Chondrocyte (in vitro differentiated cells): Measurements from ENCODE around the gene NHSL2. TPM values are rescaled to one million over a fixed set of nuclear protein-coding genes. Genes with fewer than 3 reads are reported as not detected.
"Not testable (repeated sequence)": the region's sequence is repeated elsewhere in the genome, so short reads cannot be mapped to it uniquely, and the experiment has no call there.

Source experiments
- DNase-seq: peaks from one replicate; pipeline ENCODE4 v3.0.0; 2021; ENCODE audit warnings: mixed read lengths, low spot score
- H3K27ac Mint-ChIP-seq: one replicate; pipeline ENCODE4 v1.8.0; 2021; ENCODE audit warnings: mild to moderate bottlenecking, moderate library complexity, mixed read lengths; ENCODE audit not compliant: unreplicated experiment
- H3K27me3 Mint-ChIP-seq: 2 replicates; pipeline ENCODE4 v1.8.0; 2021; ENCODE audit warnings: low read depth, mixed read lengths
- H3K36me3 Mint-ChIP-seq: 2 replicates; pipeline ENCODE4 v1.8.0; 2021; ENCODE audit warnings: low read depth, mixed read lengths
- H3K4me1 Mint-ChIP-seq: 2 replicates; pipeline ENCODE4 v1.8.0; 2021; ENCODE audit warnings: low read depth, mild to moderate bottlenecking, mixed read lengths
- H3K4me3 Mint-ChIP-seq: one replicate; pipeline ENCODE4 v1.8.0; 2021; ENCODE audit warnings: mild to moderate bottlenecking, moderate library complexity, mixed read lengths; ENCODE audit not compliant: unreplicated experiment
- H3K9me3 Mint-ChIP-seq: 2 replicates; pipeline ENCODE4 v1.8.0; 2021; ENCODE audit warnings: low read depth, mixed read lengths
- total RNA-seq: library from RNA; stranded (reverse); gene quantifications from 3 replicates; pipeline ENCODE4 v1.2.1, GENCODE V29; 2021
- TF ChIP-seq, protein P1 (sequence below): fragments of 200-600 bp; sonication (generic); IDR thresholded peaks from 2 replicates; pipeline ENCODE4 v1.5.0; 2021; ENCODE audit warnings: antibody characterized with exemption, mild to moderate bottlenecking, moderate library complexity

NHSL2 gene
- total RNA-seq, 1 donor from 2014 or later, result 2.1 TPM

GRCh38 chrX:71954458-71954857 is 43.8 kb downstream of the NHSL2 start:
- H3K4me1 Mint-ChIP-seq, result peaks cover 17% of the 10 kb centered on the region
- DNase-seq, result no peak
- no peaks in the 10 kb centered on the region for H3K36me3 Mint-ChIP-seq
- H3K27ac Mint-ChIP-seq, result no peak overlapping the region
- H3K4me3 Mint-ChIP-seq, result no peak overlapping the region
- no peaks in the 10 kb centered on the region for H3K9me3 Mint-ChIP-seq
- no peaks in the 10 kb centered on the region for H3K27me3 Mint-ChIP-seq
- TF ChIP-seq, protein P1, sequence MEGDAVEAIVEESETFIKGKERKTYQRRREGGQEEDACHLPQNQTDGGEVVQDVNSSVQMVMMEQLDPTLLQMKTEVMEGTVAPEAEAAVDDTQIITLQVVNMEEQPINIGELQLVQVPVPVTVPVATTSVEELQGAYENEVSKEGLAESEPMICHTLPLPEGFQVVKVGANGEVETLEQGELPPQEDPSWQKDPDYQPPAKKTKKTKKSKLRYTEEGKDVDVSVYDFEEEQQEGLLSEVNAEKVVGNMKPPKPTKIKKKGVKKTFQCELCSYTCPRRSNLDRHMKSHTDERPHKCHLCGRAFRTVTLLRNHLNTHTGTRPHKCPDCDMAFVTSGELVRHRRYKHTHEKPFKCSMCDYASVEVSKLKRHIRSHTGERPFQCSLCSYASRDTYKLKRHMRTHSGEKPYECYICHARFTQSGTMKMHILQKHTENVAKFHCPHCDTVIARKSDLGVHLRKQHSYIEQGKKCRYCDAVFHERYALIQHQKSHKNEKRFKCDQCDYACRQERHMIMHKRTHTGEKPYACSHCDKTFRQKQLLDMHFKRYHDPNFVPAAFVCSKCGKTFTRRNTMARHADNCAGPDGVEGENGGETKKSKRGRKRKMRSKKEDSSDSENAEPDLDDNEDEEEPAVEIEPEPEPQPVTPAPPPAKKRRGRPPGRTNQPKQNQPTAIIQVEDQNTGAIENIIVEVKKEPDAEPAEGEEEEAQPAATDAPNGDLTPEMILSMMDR, result no peak

DNA sequence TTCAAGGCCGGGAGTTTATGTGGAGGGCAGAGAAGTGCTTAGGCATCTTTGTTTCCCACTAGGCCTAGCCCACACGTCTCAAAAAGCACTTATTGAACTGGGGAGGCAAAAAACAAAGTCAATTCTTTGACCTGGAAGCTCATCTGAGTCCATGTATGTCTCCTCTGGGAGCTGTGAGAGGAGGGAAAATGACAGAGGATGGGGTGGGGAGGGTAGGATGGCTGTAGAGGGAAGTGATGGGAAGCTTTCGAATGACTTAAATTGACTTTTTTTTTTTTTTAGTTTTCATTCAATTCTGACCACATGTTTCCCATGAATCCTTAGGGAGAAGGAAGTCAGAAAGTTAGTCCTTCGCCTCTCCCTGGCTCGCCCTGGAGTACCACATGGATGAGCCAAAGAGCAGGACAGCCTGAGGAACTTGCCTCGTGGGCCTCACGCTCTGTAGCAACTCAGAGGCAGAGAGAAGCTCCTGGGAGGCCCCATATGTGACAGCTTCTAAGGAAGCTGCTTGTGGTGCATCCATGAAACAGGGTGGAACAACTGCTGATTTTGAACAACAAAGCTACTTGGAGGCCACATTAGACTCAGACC is 45.0 kb downstream of the NHSL2 start:
- Mint-ChIP-seq H3K4me1 (peaks cover 17% of the 10 kb centered on the region), H3K9me3 (peaks cover 9% of the 10 kb centered on the region), H3K36me3 (no peaks in the 10 kb centered on the region), H3K27ac (no peak overlapping the region), H3K4me3 (no peak overlapping the region), H3K27me3 (no peaks in the 10 kb centered on the region)
- DNase-seq, result no peak
- TF ChIP-seq, protein P1, result no peak

GRCh38 chrX:71958281-71958675 is 47.6 kb downstream of the NHSL2 start:
- no peak for DNase-seq
- Mint-ChIP-seq H3K27ac (no peak overlapping the region), H3K9me3 (peaks cover 14% of the 10 kb centered on the region), H3K36me3 (no peaks in the 10 kb centered on the region), H3K27me3 (no peaks in the 10 kb centered on the region), H3K4me1 (peaks cover 17% of the 10 kb centered on the region), H3K4me3 (no peak overlapping the region)
- TF ChIP-seq, protein P1, result no peak

- not testable (repeated sequence) for DNase-seq, H3K4me1 Mint-ChIP-seq, H3K4me3 Mint-ChIP-seq, H3K27ac Mint-ChIP-seq, H3K27me3 Mint-ChIP-seq, H3K36me3 Mint-ChIP-seq
- peaks cover 28% of the 10 kb centered on the region for H3K9me3 Mint-ChIP-seq
Measured at GRCh38 chrX:71964184-71964583, 53.5 kb downstream of the NHSL2 start.

DNA sequence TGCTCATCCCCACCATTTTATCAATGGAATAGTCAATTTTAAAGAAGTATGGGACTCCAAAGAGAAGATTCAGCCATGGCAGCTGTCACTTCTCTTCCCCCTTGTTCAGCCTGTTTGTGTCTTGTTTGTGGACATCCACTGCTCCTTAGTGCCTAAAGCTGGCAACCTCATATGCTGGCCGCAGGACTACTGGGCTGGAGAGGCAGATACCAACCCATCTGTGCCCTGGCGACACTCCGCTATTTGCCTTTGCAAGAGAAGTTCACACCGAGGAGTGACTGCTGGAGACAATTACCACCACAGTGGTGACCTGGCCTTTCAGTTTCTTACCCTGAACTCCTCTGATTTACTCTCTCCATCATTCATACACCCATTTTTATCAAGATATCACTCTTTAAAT is 64.3 kb downstream of the NHSL2 start:
- TF ChIP-seq, protein P1, result no peak
- H3K4me3 Mint-ChIP-seq, result no peak overlapping the region
- no peak for DNase-seq
- H3K4me1 Mint-ChIP-seq, result no peaks in the 10 kb centered on the region
- no peaks in the 10 kb centered on the region for H3K27me3 Mint-ChIP-seq
- H3K36me3 Mint-ChIP-seq, result no peaks in the 10 kb centered on the region
- H3K9me3 Mint-ChIP-seq, result no peaks in the 10 kb centered on the region
- no peak overlapping the region for H3K27ac Mint-ChIP-seq

DNA sequence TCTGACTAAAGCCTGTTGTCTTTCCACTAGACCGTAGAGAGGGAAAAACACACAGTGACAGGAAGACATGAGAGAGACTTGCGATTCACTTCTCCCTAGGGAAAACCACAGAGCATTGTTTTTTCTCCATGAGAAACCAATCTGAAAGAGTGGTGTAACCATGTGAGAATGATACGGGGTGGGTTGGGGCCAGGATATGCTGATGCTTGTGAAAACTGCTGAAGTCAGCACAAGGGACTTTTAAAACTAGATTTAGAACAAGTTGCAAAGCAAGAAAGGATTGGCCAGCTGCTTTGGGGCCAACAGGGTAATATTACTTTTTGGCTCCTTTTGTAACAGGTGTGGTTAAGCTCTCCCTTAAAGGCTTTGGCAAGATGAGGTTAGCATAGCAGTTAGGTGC is 66.1 kb downstream of the NHSL2 start:
- DNase-seq, result no peak
- H3K9me3 Mint-ChIP-seq, result peaks cover 5% of the 10 kb centered on the region
- H3K4me3 Mint-ChIP-seq, result no peak overlapping the region
- H3K27me3 Mint-ChIP-seq, result no peaks in the 10 kb centered on the region
- TF ChIP-seq, protein P1, result no peak
- no peaks in the 10 kb centered on the region for H3K4me1 Mint-ChIP-seq
- H3K27ac Mint-ChIP-seq, result no peak overlapping the region
- H3K36me3 Mint-ChIP-seq, result no peaks in the 10 kb centered on the region
